ENCODE measurements around the gene BICRA. TPM values are rescaled to one million over a fixed set of nuclear protein-coding genes. Genes with fewer than 3 reads are reported as not detected.

BICRA gene
- total and polyA plus RNA-seq, 9 of the 15 experiments (the other 6 are each of a cell fraction or from before 2014, with no cell fraction given): 0.01 to 8.8 (median 1.2) TPM

- TF ChIP-seq ZFP36 (IDR thresholded peaks at IDR 0.05; ENCODE audit: low read depth, low read length, partially characterized antibody): no peak
- TF ChIP-seq DNMT1 (IDR thresholded peaks at IDR 0.05): no peak
- no peak; the same call in 1 of the 2 replicates for TF ChIP-seq MAX (CRISPR knock-in tag; IDR thresholded peaks at IDR 0.05)
- TF ChIP-seq NR3C1 (CRISPR knock-in tag; IDR thresholded peaks at IDR 0.05): no peak
- TF ChIP-seq FOXJ3 (CRISPR knock-in tag; IDR thresholded peaks at IDR 0.05): no peak
- no peak for TF ChIP-seq SMARCA5 (IDR thresholded peaks at IDR 0.05)
- no peak for TF ChIP-seq TCF7 (IDR thresholded peaks at IDR 0.05; ENCODE audit: borderline replicate concordance)
- TF ChIP-seq ZNF518B (CRISPR knock-in tag; IDR thresholded peaks at IDR 0.05): no peak
- TF ChIP-seq MAFG (tag; conservative IDR thresholded peaks at IDR 0.05): no peak
- peak in 1 of 2 experiments; percentile 95; a peak in 2 of 4 replicates for TF ChIP-seq CSDE1 (IDR thresholded peaks at IDR 0.05)
- TF ChIP-seq ZKSCAN8 (CRISPR knock-in tag; IDR thresholded peaks at IDR 0.05): no peak
- no peak for TF ChIP-seq HES1 (IDR thresholded peaks at IDR 0.05; ENCODE audit: low read depth)
- TF ChIP-seq ZNF561 (CRISPR knock-in tag; conservative IDR thresholded peaks at IDR 0.05): no peak
- TF ChIP-seq SREBF2 (CRISPR knock-in tag; IDR thresholded peaks at IDR 0.05): no peak
- TF ChIP-seq ZNF57 (CRISPR knock-in tag; IDR thresholded peaks at IDR 0.05): no peak
- no peak for TF ChIP-seq BRD4 (IDR thresholded peaks at IDR 0.05)
- TF ChIP-seq PHTF2 (CRISPR knock-in tag; IDR thresholded peaks at IDR 0.05): no peak
- no peak for TF ChIP-seq RBM34 (IDR thresholded peaks at IDR 0.05; ENCODE audit: borderline replicate concordance, insufficient read depth, low read length)
- TF ChIP-seq ZNF140 (CRISPR knock-in tag; IDR thresholded peaks at IDR 0.05): no peak
- peak; percentile 96 for TF ChIP-seq RBM22 (IDR thresholded peaks at IDR 0.05; ENCODE audit: low read depth, low read length, poor library complexity, severe bottlenecking)
- peak; percentile 29; the same call in 1 of the 2 replicates for TF ChIP-seq ATF1 (CRISPR knock-in tag; IDR thresholded peaks at IDR 0.05)
- peak; percentile 98 for TF ChIP-seq ATF1 (tag; IDR thresholded peaks at IDR 0.05)
- TF ChIP-seq NFIX (CRISPR knock-in tag; IDR thresholded peaks at IDR 0.05; ENCODE audit: low read depth): no peak
- peak; percentile 93 for TF ChIP-seq ZNF395 (CRISPR knock-in tag; IDR thresholded peaks at IDR 0.05)
- TF ChIP-seq ZNF76 (CRISPR knock-in tag; IDR thresholded peaks at IDR 0.05; ENCODE audit: borderline replicate concordance): no peak
Observed at GRCh38 chr19:47745010-47745901, 136.3 kb downstream of the BICRA start, which contains the start of gene NOP53 (continued).

All from K562 (cell line).